Effector memory CD8-positive, alpha-beta T cell (primary cell): Measurements from ENCODE around the gene CDK15.
A peak's percentile ranks its signal among the peaks of the same experiment; 100 is the strongest.

Source experiments
- ATAC-seq: fragments of 150-1000 bp; cut with Tn5 transposase; replicated peaks from 2 replicates; pipeline ENCODE4 v1.10.0; 2021; ENCODE audit warnings: mild to moderate bottlenecking, moderate library complexity
- DNase-seq, 3 experiments: peaks; one replicate each; pipeline ENCODE4 v3.0.0; 2021
- H3K27ac Mint-ChIP-seq, 2 donors: one replicate each; pipeline ENCODE4 v1.8.0; 2022; ENCODE audit warnings: mild to moderate bottlenecking in 2 of 2, mixed read lengths in 2 of 2, moderate library complexity in 2 of 2
- H3K27me3 Mint-ChIP-seq, 2 donors: one replicate each; pipeline ENCODE4 v1.8.0; 2022; ENCODE audit warnings: mixed read lengths in 2 of 2
- H3K36me3 Mint-ChIP-seq: one replicate; pipeline ENCODE4 v1.8.0; 2022; ENCODE audit warnings: mild to moderate bottlenecking, moderate library complexity, mixed read lengths; ENCODE audit not compliant: insufficient read depth
- H3K4me1 Mint-ChIP-seq, 2 donors: one replicate each; pipeline ENCODE4 v1.8.0; 2022; ENCODE audit warnings: low read depth in 2 of 2, mixed read lengths in 2 of 2
- H3K4me3 Mint-ChIP-seq, 2 donors: one replicate each; pipeline ENCODE4 v1.8.0; 2022; ENCODE audit warnings: mild to moderate bottlenecking in 2 of 2, mixed read lengths in 2 of 2, moderate library complexity in 2 of 2
- H3K9me3 Mint-ChIP-seq, 2 donors: one replicate each; pipeline ENCODE4 v1.8.0; 2022; ENCODE audit warnings: mixed read lengths in 2 of 2

Gene CDK15

DNA sequence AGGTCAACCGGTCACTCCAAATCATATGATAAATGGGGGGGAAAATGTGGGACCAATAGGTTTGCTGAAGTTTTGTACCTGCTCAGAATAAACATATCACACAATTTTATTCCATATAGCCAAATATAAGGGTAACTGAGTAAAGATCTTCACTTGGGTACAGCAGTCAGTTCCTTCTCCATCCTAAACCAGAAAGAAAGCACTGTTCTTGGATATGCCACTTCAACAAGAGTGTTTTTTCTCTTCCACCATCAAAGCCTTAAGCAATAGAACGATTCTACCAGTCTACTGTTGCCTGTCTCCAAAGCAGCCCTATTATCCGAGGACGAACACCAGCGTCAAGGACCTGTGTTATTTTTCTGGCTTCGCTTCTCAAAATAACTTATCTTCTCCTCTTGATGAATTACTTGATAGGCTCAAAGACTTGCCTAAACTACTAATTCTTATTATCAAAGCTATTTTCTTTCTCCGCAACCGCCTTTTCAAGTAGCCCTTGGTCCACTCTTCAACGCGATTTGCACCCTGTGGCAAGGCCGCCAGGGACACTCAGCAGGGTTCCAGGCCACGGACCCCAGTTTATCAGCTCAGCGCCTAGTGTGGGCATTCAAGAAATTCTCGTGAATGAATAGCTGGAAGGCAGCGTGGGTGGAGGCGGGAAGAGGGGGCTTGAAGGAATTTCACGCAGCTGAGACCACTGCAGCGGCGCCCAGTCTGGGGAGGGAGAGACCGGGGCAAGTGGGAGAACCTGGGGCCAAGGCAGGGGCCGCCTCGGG lies 26.2 kb upstream of the CDK15 start:
- Mint-ChIP-seq H3K27ac (peak overlapping the region; percentile 95 to 97), H3K27me3 (peaks cover 0 to 9% of the 10 kb centered on the region in 2 donors), H3K4me1 (peaks cover 15 to 17% of the 10 kb centered on the region in 2 donors)

GRCh38 chr2:201780674-201781493 lies 25.5 kb upstream of the CDK15 start, which contains the start of gene ALS2:
Gene ALS2 (minus strand): TSS chr2:201780933. CDS start chr2:201768885, 12,048 bp downstream.
- peak; percentile 93 to 96 (median 96) for DNase-seq
- peak within 1 kb of the TSS; percentile 95 to 97 for H3K27ac Mint-ChIP-seq
- no peaks in the 10 kb centered on the region for H3K9me3 Mint-ChIP-seq
- H3K27me3 Mint-ChIP-seq, result peaks cover 0 to 9% of the 10 kb centered on the region in 2 donors
- peak within 1 kb of the TSS; percentile 93 to 94 for H3K4me3 Mint-ChIP-seq
- H3K4me1 Mint-ChIP-seq, result peaks cover 15 to 17% of the 10 kb centered on the region in 2 donors
- ATAC-seq, result peak; percentile 89
- peaks cover 19% of the 10 kb centered on the region for H3K36me3 Mint-ChIP-seq

More for the DNA sequence above, 26.2 kb upstream of the CDK15 start:
- ATAC-seq (no peak), DNase-seq (peak in 1 of 3 experiments; percentile 1)
- no peaks in the 10 kb centered on the region for H3K9me3 Mint-ChIP-seq
- H3K4me3 Mint-ChIP-seq, result peak overlapping the region; percentile 93 to 94
- H3K36me3 Mint-ChIP-seq, result peaks cover 19% of the 10 kb centered on the region

DNA sequence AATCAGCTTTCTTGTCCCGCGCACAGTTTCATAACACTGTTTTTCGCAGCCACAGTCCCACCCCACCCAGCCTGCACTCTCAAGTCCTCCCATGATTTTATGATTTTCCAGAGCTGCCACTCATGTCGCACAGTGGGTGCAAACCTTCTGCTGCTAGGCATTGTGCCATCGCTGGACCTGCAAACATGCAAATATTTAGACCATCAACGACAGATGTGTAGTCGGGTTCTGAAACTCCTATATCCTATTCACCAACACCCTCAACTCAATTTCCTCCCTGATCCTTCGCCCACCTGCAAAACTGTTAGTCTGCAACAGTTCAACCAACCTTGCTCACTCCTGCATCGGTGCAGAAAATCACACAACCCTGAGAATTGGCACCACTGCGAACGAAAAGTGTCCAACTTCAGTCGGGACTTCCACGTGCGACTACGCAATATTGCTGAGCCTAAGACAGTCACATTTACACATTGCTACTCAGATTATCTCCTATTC lies 24.7 kb upstream of the CDK15 start:
- H3K9me3 Mint-ChIP-seq, result no peaks in the 10 kb centered on the region
- H3K36me3 Mint-ChIP-seq, result peaks cover 19% of the 10 kb centered on the region
- no peak for ATAC-seq
- peaks cover 0 to 9% of the 10 kb centered on the region in 2 donors for H3K27me3 Mint-ChIP-seq
- H3K4me1 Mint-ChIP-seq, result peaks cover 15 to 17% of the 10 kb centered on the region in 2 donors
- H3K27ac Mint-ChIP-seq, result peak overlapping the region; percentile 95 to 97
- no peak for DNase-seq
- peak overlapping the region; percentile 93 to 94 for H3K4me3 Mint-ChIP-seq

- no peaks in the 10 kb centered on the region for H3K9me3 Mint-ChIP-seq
- H3K4me3 Mint-ChIP-seq, result no peak overlapping the region
- peaks cover 21% of the 10 kb centered on the region for H3K36me3 Mint-ChIP-seq
- peaks cover 0 to 9% of the 10 kb centered on the region in 2 donors for H3K27me3 Mint-ChIP-seq
- ATAC-seq (no peak), DNase-seq (no peak)
- peaks cover 15 to 17% of the 10 kb centered on the region in 2 donors for H3K4me1 Mint-ChIP-seq
- no peak overlapping the region for H3K27ac Mint-ChIP-seq
Observed at GRCh38 chr2:201784563-201784962, 21.8 kb upstream of the CDK15 start.

DNA sequence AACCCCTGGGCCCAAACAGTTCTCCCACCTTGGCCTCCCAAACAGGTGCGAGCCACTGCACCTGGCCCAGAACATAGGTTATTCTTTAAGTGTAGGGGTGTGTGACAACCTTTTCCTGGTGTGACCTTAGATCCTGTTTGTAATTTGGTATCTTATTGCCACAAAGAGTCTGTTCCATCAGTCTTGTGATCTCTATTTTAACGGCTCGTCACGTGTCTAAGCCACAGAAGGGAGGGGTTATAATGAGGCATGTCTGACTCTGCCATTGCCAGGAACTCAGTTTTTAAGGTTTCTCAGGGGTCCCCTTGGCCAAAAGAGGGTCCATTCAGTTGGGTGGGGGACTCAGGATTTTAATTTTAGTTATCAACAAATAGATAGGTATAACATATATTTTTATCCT lies 21.2 kb upstream of the CDK15 start:
- Mint-ChIP-seq H3K27me3 (peaks cover 0 to 9% of the 10 kb centered on the region in 2 donors), H3K27ac (no peak overlapping the region), H3K36me3 (peaks cover 21% of the 10 kb centered on the region), H3K4me1 (peaks cover 12 to 14% of the 10 kb centered on the region in 2 donors), H3K9me3 (no peaks in the 10 kb centered on the region), H3K4me3 (no peak overlapping the region)
- no peak for DNase-seq
- ATAC-seq, result no peak

- H3K36me3 Mint-ChIP-seq, result peaks cover 9% of the 10 kb centered on the region
- H3K27ac Mint-ChIP-seq, result no peak overlapping the region
- ATAC-seq (no peak), DNase-seq (no peak)
- peaks cover 0 to 7% of the 10 kb centered on the region in 2 donors for H3K27me3 Mint-ChIP-seq
- no peaks in the 10 kb centered on the region for H3K9me3 Mint-ChIP-seq
- peaks cover 6 to 7% of the 10 kb centered on the region in 2 donors for H3K4me1 Mint-ChIP-seq
- H3K4me3 Mint-ChIP-seq, result no peak overlapping the region
Observed at GRCh38 chr2:201786471-201786870, 19.9 kb upstream of the CDK15 start.

DNA sequence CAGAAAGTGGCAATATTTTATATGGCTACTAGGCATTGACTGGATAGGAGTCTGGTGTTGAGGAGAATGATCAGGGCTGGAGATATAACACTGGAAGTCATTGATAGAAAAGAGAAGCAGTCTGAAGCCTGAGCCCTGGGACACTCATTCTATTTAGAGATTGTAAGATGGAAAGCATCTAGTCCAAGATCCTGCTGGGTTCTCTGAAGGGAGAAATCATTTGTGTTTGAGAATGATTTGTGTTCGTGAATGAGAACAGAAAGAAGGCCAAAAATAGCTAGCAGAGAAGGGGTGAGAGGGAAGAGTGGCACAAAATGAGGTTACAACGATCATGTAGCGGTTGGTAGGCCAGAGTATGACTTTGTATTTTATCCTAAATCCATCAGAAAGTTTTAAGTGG lies 18.0 kb upstream of the CDK15 start:
- peaks cover 2% of the 10 kb centered on the region for H3K36me3 Mint-ChIP-seq
- DNase-seq (no peak), ATAC-seq (no peak)
- H3K4me3 Mint-ChIP-seq, result no peak overlapping the region
- no peak overlapping the region for H3K27ac Mint-ChIP-seq
- no peaks in the 10 kb centered on the region for H3K4me1 Mint-ChIP-seq
- peaks cover 6 to 17% of the 10 kb centered on the region in 2 donors for H3K27me3 Mint-ChIP-seq
- H3K9me3 Mint-ChIP-seq, result no peaks in the 10 kb centered on the region

GRCh38 chr2:201789395-201789794 lies 16.9 kb upstream of the CDK15 start:
- Mint-ChIP-seq H3K27ac (no peak overlapping the region), H3K27me3 (peaks cover 6 to 17% of the 10 kb centered on the region in 2 donors), H3K4me3 (no peak overlapping the region), H3K36me3 (peaks cover 2% of the 10 kb centered on the region), H3K9me3 (no peaks in the 10 kb centered on the region), H3K4me1 (no peaks in the 10 kb centered on the region)
- ATAC-seq, result no peak
- DNase-seq, result no peak

DNA sequence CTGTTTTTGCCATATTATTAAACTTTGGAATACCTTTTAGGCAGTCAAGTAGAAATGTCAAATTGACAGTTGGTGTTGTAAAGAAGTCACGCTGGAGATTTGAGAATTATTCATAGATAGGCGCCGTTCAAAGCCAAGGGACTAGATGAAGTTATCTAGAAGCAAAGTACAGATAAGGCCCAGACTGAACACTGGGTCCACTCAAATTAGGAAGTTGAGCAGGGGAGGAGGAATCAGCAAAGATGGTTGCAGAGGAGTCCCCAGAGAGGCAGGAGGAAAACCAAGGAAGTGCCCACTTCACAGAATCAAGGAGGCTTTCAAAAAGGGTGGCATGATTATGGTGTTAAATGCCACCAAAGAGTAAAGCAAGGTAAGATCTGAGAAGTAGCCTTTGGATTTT lies 16.0 kb upstream of the CDK15 start:
- Mint-ChIP-seq H3K9me3 (no peaks in the 10 kb centered on the region), H3K27ac (no peak overlapping the region), H3K4me3 (no peak overlapping the region), H3K36me3 (peaks cover 2% of the 10 kb centered on the region), H3K27me3 (peaks cover 6 to 17% of the 10 kb centered on the region in 2 donors), H3K4me1 (no peaks in the 10 kb centered on the region)
- DNase-seq, result no peak
- no peak for ATAC-seq

- DNase-seq, result no peak
- Mint-ChIP-seq H3K27me3 (peaks cover 12 to 17% of the 10 kb centered on the region in 2 donors), H3K4me1 (no peaks in the 10 kb centered on the region), H3K9me3 (no peaks in the 10 kb centered on the region), H3K27ac (no peak overlapping the region), H3K36me3 (peaks cover 2% of the 10 kb centered on the region), H3K4me3 (no peak overlapping the region)
- no peak for ATAC-seq
Observed at GRCh38 chr2:201790989-201791388, 15.3 kb upstream of the CDK15 start.

GRCh38 chr2:201793631-201794030 lies 12.7 kb upstream of the CDK15 start:
- Mint-ChIP-seq H3K36me3 (no peaks in the 10 kb centered on the region), H3K4me1 (no peaks in the 10 kb centered on the region), H3K9me3 (no peaks in the 10 kb centered on the region), H3K4me3 (no peak overlapping the region), H3K27me3 (peaks cover 12 to 17% of the 10 kb centered on the region in 2 donors), H3K27ac (no peak overlapping the region)
- ATAC-seq (no peak), DNase-seq (no peak)

- Mint-ChIP-seq H3K4me1 (no peaks in the 10 kb centered on the region), H3K36me3 (no peaks in the 10 kb centered on the region), H3K27me3 (peaks cover 12 to 17% of the 10 kb centered on the region in 2 donors), H3K9me3 (no peaks in the 10 kb centered on the region), H3K27ac (no peak overlapping the region), H3K4me3 (no peak overlapping the region)
- no peak for DNase-seq
- no peak for ATAC-seq
Observed at GRCh38 chr2:201794294-201794693, 12.0 kb upstream of the CDK15 start.

- no peak overlapping the region for H3K4me3 Mint-ChIP-seq
- no peaks in the 10 kb centered on the region for H3K36me3 Mint-ChIP-seq
- H3K27me3 Mint-ChIP-seq, result peaks cover 15 to 17% of the 10 kb centered on the region in 2 donors
- DNase-seq (no peak), ATAC-seq (no peak)
- H3K27ac Mint-ChIP-seq, result no peak overlapping the region
- no peaks in the 10 kb centered on the region for H3K9me3 Mint-ChIP-seq
- no peaks in the 10 kb centered on the region for H3K4me1 Mint-ChIP-seq
Observed at GRCh38 chr2:201795607-201796477, 10.5 kb upstream of the CDK15 start.
